HepG2 (cell line): ENCODE results near the gene CTDSPL2. TPM values are rescaled to one million over a fixed set of nuclear protein-coding genes. Genes with fewer than 3 reads are reported as not detected.

ENCODE experiments used
- FOXP1 ChIP-seq, 2 experiments: fragments of 450-650 bp in 1 of 2; IDR thresholded peaks; 2 replicates each; pipeline ENCODE4 v1.6.1; 2017 to 2018; ENCODE audit warnings: antibody characterized with exemption in 1 of 2
- ISX ChIP-seq: sonication (generic); formaldehyde crosslinking; conservative IDR thresholded peaks from 2 replicates; pipeline ENCODE4 v1.5.0; 2020; ENCODE audit warnings: missing genetic modification reagents
- PATZ1 ChIP-seq: sonication (generic); formaldehyde crosslinking; IDR thresholded peaks from 2 replicates; pipeline ENCODE4 v1.4.0; 2020; ENCODE audit warnings: missing genetic modification reagents
- ZBTB2 ChIP-seq: sonication (generic); formaldehyde crosslinking; IDR thresholded peaks from 2 replicates; pipeline ENCODE4 v1.8.0; 2022; ENCODE audit warnings: low read depth, missing genetic modification reagents
- ZBTB20 ChIP-seq: sonication (generic); formaldehyde crosslinking; IDR thresholded peaks from 2 replicates; pipeline ENCODE4 v1.8.1; 2023; ENCODE audit warnings: missing genetic modification reagents, low read depth, mild to moderate bottlenecking, borderline replicate concordance
- ZBTB39 ChIP-seq: sonication (generic); formaldehyde crosslinking; IDR thresholded peaks from 2 replicates; pipeline ENCODE4 v1.5.0; 2020; ENCODE audit warnings: missing genetic modification reagents
- ZNF670 ChIP-seq: sonication (generic); formaldehyde crosslinking; IDR thresholded peaks from 2 replicates; pipeline ENCODE4 v1.8.0; 2022; ENCODE audit warnings: mild to moderate bottlenecking, missing genetic modification reagents, borderline replicate concordance
- polyA plus RNA-seq, 8 experiments: library from polyadenylated mRNA; depleted of rRNA in 3 of 8; stranded (reverse) in 7 of 8; unstranded in 1 of 8; fragments of >200 nt; fragmentation: Illumina TruSeq in 4 of 8; extraction: Trizol in 4 of 8; gene quantifications; 2 replicates each; pipeline versions ENCODE4 v1.2.1 to v1.2.3, GENCODE V29; 2011 to 2016; ENCODE audit warnings: low read depth in 4 of 8, missing spikeins in 1 of 8, mixed read lengths in 1 of 8; ENCODE audit not compliant: insufficient read depth in 1 of 8
- total RNA-seq, 5 experiments: library from RNA; depleted of rRNA; stranded (reverse); fragments of >200 nt; fragmentation: Illumina TruSeq; extraction: Trizol; gene quantifications; 2 replicates each; pipeline ENCODE4 v1.2.3, GENCODE V29; 2016; ENCODE audit warnings: low read depth in 1 of 5

Gene CTDSPL2
- total and polyA plus RNA-seq, 2 of the 13 experiments (the other 11 are each of a cell fraction or from before 2014, with no cell fraction given) = 37.4 to 56.2 TPM

- 0 out of 2 replicates have a peak, but pooled peaks have one; percentile 20 for TF ChIP-seq ZBTB39
- TF ChIP-seq ZNF670 (CRISPR knock-in tag) = 0 out of 2 replicates have a peak, but pooled peaks have one; percentile 51
- peak; percentile 82 for TF ChIP-seq PATZ1 (CRISPR knock-in tag)
- TF ChIP-seq ISX = no peak
- TF ChIP-seq FOXP1 (IDR thresholded peaks at IDR 0.05) = no peak
- peak; percentile 19; the same call in 1 of the 2 replicates for TF ChIP-seq FOXP1 (CRISPR knock-in tag; IDR thresholded peaks at IDR 0.05)
- peak; percentile 41; the same call in 1 of the 2 replicates for TF ChIP-seq ZBTB20 (CRISPR knock-in tag)
- peak; percentile 35; the same call in 1 of the 2 replicates for TF ChIP-seq ZBTB2 (CRISPR knock-in tag)
- TF ChIP-seq, all 625 proteins: peak for 199
These were observed 109.0 kb downstream of the CTDSPL2 start (continued) for GRCh38 chr15:44536302-44536961.
